CD4-positive, alpha-beta T cell treated with Interleukin-21 for 1 hour (primary cell): ENCODE data around the gene UBE4A.
A peak's percentile ranks its signal among the peaks of the same experiment; 100 is the strongest.
"Not testable (repeated sequence)": the region's sequence is repeated elsewhere in the genome, so short reads cannot be mapped to it uniquely, and the experiment has no call there.

ENCODE experiments used
- DNase-seq: peaks from one replicate; pipeline ENCODE4 v3.0.0-alpha.2; 2020

Gene UBE4A

GRCh38 chr11:118401880-118402590 lies 42.6 kb downstream of the UBE4A start:
- DNase-seq, result no peak

GRCh38 chr11:118402594-118402993 lies 43.2 kb downstream of the UBE4A start:
- not testable (repeated sequence) for DNase-seq

- no peak for DNase-seq
These were observed 47.3 kb downstream of the UBE4A start for GRCh38 chr11:118406599-118407166.

- no peak for DNase-seq
These were observed 50.8 kb downstream of the UBE4A start for GRCh38 chr11:118410055-118410745.

GRCh38 chr11:118411530-118411929 lies 52.1 kb downstream of the UBE4A start:
- DNase-seq, result no peak

GRCh38 chr11:118412921-118413320 lies 53.5 kb downstream of the UBE4A start:
- DNase-seq, result no peak

- no peak for DNase-seq
These were observed 55.8 kb downstream of the UBE4A start for GRCh38 chr11:118415062-118415738.

GRCh38 chr11:118415739-118416068 lies 56.3 kb downstream of the UBE4A start:
- no peak for DNase-seq

GRCh38 chr11:118416900-118417299 lies 57.5 kb downstream of the UBE4A start:
- DNase-seq, result not testable (repeated sequence)

- no peak for DNase-seq
These were observed 58.4 kb downstream of the UBE4A start for GRCh38 chr11:118417801-118418200.

GRCh38 chr11:118418766-118419165 lies 59.4 kb downstream of the UBE4A start:
- no peak for DNase-seq

- DNase-seq, result no peak
These were observed 68.3 kb downstream of the UBE4A start for GRCh38 chr11:118427707-118428106.

- no peak for DNase-seq
These were observed 71.6 kb downstream of the UBE4A start for GRCh38 chr11:118430956-118431355.

- DNase-seq, result peak; percentile 68
These were observed 74.7 kb downstream of the UBE4A start for GRCh38 chr11:118434123-118434552.

GRCh38 chr11:118434553-118435289 lies 75.3 kb downstream of the UBE4A start:
- no peak for DNase-seq

GRCh38 chr11:118435290-118435892 lies 76.0 kb downstream of the UBE4A start:
- DNase-seq, result no peak

GRCh38 chr11:118435893-118436624 lies 76.7 kb downstream of the UBE4A start, which contains the start of gene KMT2A:
KMT2A (plus strand) TSS chr11:118436492; CDS start chr11:118436513, 21 bp downstream.
- peak; percentile 95 for DNase-seq

- no peak for DNase-seq
These were observed 77.3 kb downstream of the UBE4A start for GRCh38 chr11:118436639-118437207.

- peak; percentile 65 for DNase-seq
These were observed 78.1 kb downstream of the UBE4A start for GRCh38 chr11:118437208-118438125.

GRCh38 chr11:118438314-118438931 lies 79.0 kb downstream of the UBE4A start:
- DNase-seq, result peak; percentile 66
